BE2C (cell line): ENCODE results near the gene UFSP1.
A peak's percentile ranks its signal among the peaks of the same experiment; 100 is the strongest.

ENCODE experiments used
- DNase-seq: peaks from one replicate; pipeline ENCODE4 v3.0.0-alpha.2; 2020
- H3K27me3 ChIP-seq: fragments of 250-450 bp; sonication (Bioruptor Pico); 2 replicates; pipeline ENCODE4 v1.5.1; 2020; ENCODE audit warnings: mild to moderate bottlenecking
- H3K36me3 ChIP-seq: fragments of 250-450 bp; sonication (Bioruptor Pico); 2 replicates; pipeline ENCODE4 v1.5.1; 2020; ENCODE audit warnings: mild to moderate bottlenecking
- H3K4me1 ChIP-seq: fragments of 250-450 bp; sonication (Bioruptor Pico); 2 replicates; pipeline ENCODE4 v1.5.1; 2020
- H3K4me3 ChIP-seq: 2 replicates; pipeline ENCODE4 v1.5.1; 2011; ENCODE audit warnings: low read depth, low read length
- H3K9me3 ChIP-seq: fragments of 250-450 bp; sonication (Bioruptor Pico); 2 replicates; pipeline ENCODE4 v1.5.1; 2020
- CTCF ChIP-seq: IDR thresholded peaks from 2 replicates; pipeline ENCODE4 v1.5.1; 2012; ENCODE audit warnings: mild to moderate bottlenecking, low read depth, low read length

UFSP1 gene

GRCh38 chr7:100892364-100893317 lies 3.1 kb upstream of the UFSP1 start:
- peaks cover 26% of the 10 kb centered on the region for H3K27me3 ChIP-seq
- H3K9me3 ChIP-seq = no peaks in the 10 kb centered on the region
- H3K4me3 ChIP-seq = no peak overlapping the region
- DNase-seq = no peak
- TF ChIP-seq CTCF = no peak
- H3K36me3 ChIP-seq = peaks cover 17% of the 10 kb centered on the region
- peaks cover 10% of the 10 kb centered on the region; the same call in 1 of the 2 replicates for H3K4me1 ChIP-seq

GRCh38 chr7:100891568-100892247 lies 2.2 kb upstream of the UFSP1 start:
- no peak for DNase-seq

GRCh38 chr7:100890653-100891567 lies 1.4 kb upstream of the UFSP1 start:
- DNase-seq = no peak
- no peaks in the 10 kb centered on the region for H3K9me3 ChIP-seq
- H3K27me3 ChIP-seq = peaks cover 8% of the 10 kb centered on the region
- peak overlapping the region; percentile 62 for H3K4me3 ChIP-seq
- H3K4me1 ChIP-seq = peaks cover 10% of the 10 kb centered on the region; the same call in 1 of the 2 replicates
- H3K36me3 ChIP-seq = peaks cover 35% of the 10 kb centered on the region
- TF ChIP-seq CTCF = no peak

More at GRCh38 chr7:100891568-100892247, 2.2 kb upstream of the UFSP1 start:
- no peaks in the 10 kb centered on the region for H3K9me3 ChIP-seq
- peaks cover 16% of the 10 kb centered on the region for H3K27me3 ChIP-seq
- peaks cover 10% of the 10 kb centered on the region; the same call in 1 of the 2 replicates for H3K4me1 ChIP-seq
- TF ChIP-seq CTCF = no peak
- H3K4me3 ChIP-seq = no peak overlapping the region
- peaks cover 27% of the 10 kb centered on the region for H3K36me3 ChIP-seq

- Histone ChIP-seq H3K4me1 (peaks cover 7% of the 10 kb centered on the region; the same call in 1 of the 2 replicates), H3K27me3 (no peaks in the 10 kb centered on the region), H3K4me3 (peak overlapping the region; percentile 85), H3K9me3 (no peaks in the 10 kb centered on the region), H3K36me3 (peaks cover 58% of the 10 kb centered on the region)
- no peak for TF ChIP-seq CTCF
- DNase-seq = no peak
Observed at GRCh38 chr7:100888291-100888987, 1.1 kb downstream of the UFSP1 start.

- Histone ChIP-seq H3K9me3 (no peaks in the 10 kb centered on the region), H3K36me3 (peaks cover 66% of the 10 kb centered on the region), H3K4me3 (peak overlapping the region; percentile 85), H3K4me1 (peaks cover 7% of the 10 kb centered on the region; the same call in 1 of the 2 replicates), H3K27me3 (no peaks in the 10 kb centered on the region)
- no peak for TF ChIP-seq CTCF
- peak; percentile 10 for DNase-seq
Observed at GRCh38 chr7:100887516-100888290, 1.8 kb downstream of the UFSP1 start.
